ENCODE results near the gene KLHL40.

The KLHL40 gene

GRCh38 chr3:42685363-42685881, at the start of gene KLHL40:
Gene KLHL40, plus strand, starts transcription at chr3:42685537. Its CDS starts 82 bp downstream, at chr3:42685619.
- no peaks in the 10 kb centered on the region for H3K36me3 Mint-ChIP-seq (ENCODE audit: low read depth)
- no peak within 1 kb of the TSS for H3K4me3 Mint-ChIP-seq
- H3K27me3 Mint-ChIP-seq (ENCODE audit: low read depth, poor library complexity): peaks cover 15% of the 10 kb centered on the region
- no peaks in the 10 kb centered on the region for H3K4me1 Mint-ChIP-seq
- TF ChIP-seq CTCF (IDR thresholded peaks at IDR 0.05): no peak
- no peak for DNase-seq
- H3K27ac Mint-ChIP-seq: no peak within 1 kb of the TSS
- H3K9me3 Mint-ChIP-seq: no peaks in the 10 kb centered on the region

- no peak for DNase-seq
- no peaks in the 10 kb centered on the region for H3K9me3 Mint-ChIP-seq
- H3K27ac Mint-ChIP-seq: no peak overlapping the region
- H3K27me3 Mint-ChIP-seq (ENCODE audit: low read depth, poor library complexity): no peaks in the 10 kb centered on the region
- no peak overlapping the region for H3K4me3 Mint-ChIP-seq
- no peak for TF ChIP-seq CTCF (IDR thresholded peaks at IDR 0.05)
- peaks cover 42% of the 10 kb centered on the region for H3K36me3 Mint-ChIP-seq (ENCODE audit: low read depth)
- H3K4me1 Mint-ChIP-seq: no peaks in the 10 kb centered on the region
Observed at GRCh38 chr3:42637001-42637400, 48.3 kb upstream of the KLHL40 start.

- Mint-ChIP-seq H3K4me1 (no peaks in the 10 kb centered on the region), H3K27ac (no peak overlapping the region), H3K36me3 (ENCODE audit: low read depth) (peaks cover 47% of the 10 kb centered on the region), H3K9me3 (no peaks in the 10 kb centered on the region), H3K4me3 (no peak overlapping the region), H3K27me3 (ENCODE audit: low read depth, poor library complexity) (no peaks in the 10 kb centered on the region)
- TF ChIP-seq CTCF (IDR thresholded peaks at IDR 0.05): no peak
- DNase-seq: no peak
Observed at GRCh38 chr3:42638339-42638842, 46.9 kb upstream of the KLHL40 start.

GRCh38 chr3:42639192-42639591, 46.1 kb upstream of the KLHL40 start:
- Mint-ChIP-seq H3K4me3 (no peak overlapping the region), H3K4me1 (no peaks in the 10 kb centered on the region), H3K9me3 (no peaks in the 10 kb centered on the region), H3K36me3 (ENCODE audit: low read depth) (peaks cover 44% of the 10 kb centered on the region), H3K27ac (no peak overlapping the region), H3K27me3 (ENCODE audit: low read depth, poor library complexity) (no peaks in the 10 kb centered on the region)
- no peak for TF ChIP-seq CTCF (IDR thresholded peaks at IDR 0.05)
- DNase-seq: no peak

- no peaks in the 10 kb centered on the region for H3K4me1 Mint-ChIP-seq
- H3K27ac Mint-ChIP-seq: no peak overlapping the region
- H3K4me3 Mint-ChIP-seq: no peak overlapping the region
- H3K9me3 Mint-ChIP-seq: no peaks in the 10 kb centered on the region
- no peaks in the 10 kb centered on the region for H3K27me3 Mint-ChIP-seq (ENCODE audit: low read depth, poor library complexity)
- no peak for TF ChIP-seq CTCF (IDR thresholded peaks at IDR 0.05)
- no peak for DNase-seq
- H3K36me3 Mint-ChIP-seq (ENCODE audit: low read depth): peaks cover 44% of the 10 kb centered on the region
Observed at GRCh38 chr3:42640129-42640528, 45.2 kb upstream of the KLHL40 start.

- Mint-ChIP-seq H3K4me1 (no peaks in the 10 kb centered on the region), H3K27me3 (ENCODE audit: low read depth, poor library complexity) (no peaks in the 10 kb centered on the region), H3K27ac (no peak overlapping the region), H3K9me3 (no peaks in the 10 kb centered on the region), H3K36me3 (ENCODE audit: low read depth) (peaks cover 44% of the 10 kb centered on the region), H3K4me3 (no peak overlapping the region)
- TF ChIP-seq CTCF (IDR thresholded peaks at IDR 0.05): no peak
- no peak for DNase-seq
Observed at GRCh38 chr3:42640771-42641370, 44.5 kb upstream of the KLHL40 start.

Measured in nephron progenitor cell (in vitro differentiated cells).